ENCODE data around the gene BEND2. TPM values are rescaled to one million over a fixed set of nuclear protein-coding genes. Genes with fewer than 3 reads are reported as not detected.
A peak's percentile ranks its signal among the peaks of the same experiment; 100 is the strongest.

BEND2 gene
- total and polyA plus RNA-seq, 2 of the 13 experiments (the other 11 are each of a cell fraction or from before 2014, with no cell fraction given): not detected

DNA sequence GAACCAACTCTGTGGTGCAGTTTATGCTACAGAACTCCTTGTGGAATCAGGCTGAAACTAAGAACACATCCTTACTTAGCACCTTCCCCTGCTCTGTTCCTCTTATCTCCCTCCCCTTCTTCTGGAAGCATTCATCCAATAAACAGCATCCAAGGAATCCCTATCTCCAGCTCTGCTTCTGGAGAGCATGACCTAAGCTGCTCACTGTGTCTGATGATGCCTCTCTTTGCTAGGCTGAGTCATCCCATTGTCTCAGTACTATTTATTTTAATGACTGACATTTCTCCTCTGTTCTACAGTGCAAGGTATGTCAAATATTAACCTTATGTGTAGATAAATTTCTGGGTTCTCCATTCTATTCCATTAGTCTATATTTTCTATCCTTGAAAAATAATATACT, 71.2 kb downstream of the BEND2 start:
- Histone ChIP-seq H3K27ac (ENCODE audit: extremely low read length, insufficient read depth, low read length) (no peak overlapping the region), H3K27me3 (ENCODE audit: control insufficient read depth in 1 of 2, insufficient read depth in 2 of 2, low read length in 2 of 2) (no peaks in the 10 kb centered on the region), H4K20me1 (ENCODE audit: insufficient read depth, low read length) (no peaks in the 10 kb centered on the region), H3K9me3 (ENCODE audit: low read length) (no peaks in the 10 kb centered on the region), H3K9ac (ENCODE audit: insufficient read depth, low read depth, low read length) (no peak overlapping the region), H3K4me1 (ENCODE audit: insufficient read depth, low read length) (no peaks in the 10 kb centered on the region), H3K36me3 (replicated peaks in 1 of 2; ENCODE audit: control insufficient read depth in 1 of 2, insufficient read depth in 2 of 2, low read length in 2 of 2) (no peaks in the 10 kb centered on the region), H3K4me2 (ENCODE audit: low read depth, low read length) (no peak overlapping the region), H3K4me3 (replicated peaks in 1 of 3; ENCODE audit: insufficient read depth in 1 of 3, low read depth in 2 of 3, low read length in 3 of 3) (no peak overlapping the region), H2AFZ (ENCODE audit: low read length) (no peak overlapping the region), H3K79me2 (ENCODE audit: insufficient read depth, low read length) (no peaks in the 10 kb centered on the region)
- in situ Hi-C loops (cut with HindIII; ENCODE audit: extremely low pct_ligation_motif_present, low pct_unique_long_range_greater_than_20kb): no loop called here
- FAIRE-seq: no peak
- ChIA-PET POLR2A (no interaction called here), CTCF (ENCODE audit: low intra/inter-chr PET ratio, low total read pairs) (no interaction called here)
- ATAC-seq: no peak; the same call in 2 of the 3 replicates
- DNase-seq (ENCODE audit: low spot score): peak; percentile 3
- intact Hi-C loops (cut with micrococcal nuclease; ENCODE audit: unreplicated experiment): no loop called here
- TF ChIP-seq ZNF34 (CRISPR knock-in tag; IDR thresholded peaks at IDR 0.05; ENCODE audit: borderline replicate concordance) (no peak), ZNF460 (CRISPR knock-in tag; IDR thresholded peaks at IDR 0.05; ENCODE audit: borderline replicate concordance) (no peak), RFX3 (CRISPR knock-in tag; IDR thresholded peaks at IDR 0.05) (no peak), KDM3A (CRISPR knock-in tag; IDR thresholded peaks at IDR 0.05; ENCODE audit: low read depth) (no peak), RARG (CRISPR knock-in tag; IDR thresholded peaks at IDR 0.05; ENCODE audit: low read depth) (no peak), SOX6 (IDR thresholded peaks at IDR 0.05) (no peak), SOX6 (CRISPR knock-in tag; IDR thresholded peaks at IDR 0.05) (no peak)
- TF ChIP-seq, protein P1, sequence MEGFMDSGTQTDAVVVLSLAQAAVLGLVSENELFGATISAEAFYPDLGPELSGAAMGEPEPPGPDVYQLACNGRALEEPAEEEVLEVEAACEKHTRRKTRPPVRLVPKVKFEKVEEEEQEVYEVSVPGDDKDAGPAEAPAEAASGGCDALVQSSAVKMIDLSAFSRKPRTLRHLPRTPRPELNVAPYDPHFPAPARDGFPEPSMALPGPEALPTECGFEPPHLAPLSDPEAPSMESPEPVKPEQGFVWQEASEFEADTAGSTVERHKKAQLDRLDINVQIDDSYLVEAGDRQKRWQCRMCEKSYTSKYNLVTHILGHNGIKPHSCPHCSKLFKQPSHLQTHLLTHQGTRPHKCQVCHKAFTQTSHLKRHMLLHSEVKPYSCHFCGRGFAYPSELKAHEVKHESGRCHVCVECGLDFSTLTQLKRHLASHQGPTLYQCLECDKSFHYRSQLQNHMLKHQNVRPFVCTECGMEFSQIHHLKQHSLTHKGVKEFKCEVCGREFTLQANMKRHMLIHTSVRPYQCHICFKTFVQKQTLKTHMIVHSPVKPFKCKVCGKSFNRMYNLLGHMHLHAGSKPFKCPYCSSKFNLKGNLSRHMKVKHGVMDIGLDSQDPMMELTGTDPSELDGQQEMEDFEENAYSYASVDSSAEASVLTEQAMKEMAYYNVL (CRISPR knock-in tag; IDR thresholded peaks at IDR 0.05; ENCODE audit: borderline replicate concordance): no peak
- TF ChIP-seq, protein P2, sequence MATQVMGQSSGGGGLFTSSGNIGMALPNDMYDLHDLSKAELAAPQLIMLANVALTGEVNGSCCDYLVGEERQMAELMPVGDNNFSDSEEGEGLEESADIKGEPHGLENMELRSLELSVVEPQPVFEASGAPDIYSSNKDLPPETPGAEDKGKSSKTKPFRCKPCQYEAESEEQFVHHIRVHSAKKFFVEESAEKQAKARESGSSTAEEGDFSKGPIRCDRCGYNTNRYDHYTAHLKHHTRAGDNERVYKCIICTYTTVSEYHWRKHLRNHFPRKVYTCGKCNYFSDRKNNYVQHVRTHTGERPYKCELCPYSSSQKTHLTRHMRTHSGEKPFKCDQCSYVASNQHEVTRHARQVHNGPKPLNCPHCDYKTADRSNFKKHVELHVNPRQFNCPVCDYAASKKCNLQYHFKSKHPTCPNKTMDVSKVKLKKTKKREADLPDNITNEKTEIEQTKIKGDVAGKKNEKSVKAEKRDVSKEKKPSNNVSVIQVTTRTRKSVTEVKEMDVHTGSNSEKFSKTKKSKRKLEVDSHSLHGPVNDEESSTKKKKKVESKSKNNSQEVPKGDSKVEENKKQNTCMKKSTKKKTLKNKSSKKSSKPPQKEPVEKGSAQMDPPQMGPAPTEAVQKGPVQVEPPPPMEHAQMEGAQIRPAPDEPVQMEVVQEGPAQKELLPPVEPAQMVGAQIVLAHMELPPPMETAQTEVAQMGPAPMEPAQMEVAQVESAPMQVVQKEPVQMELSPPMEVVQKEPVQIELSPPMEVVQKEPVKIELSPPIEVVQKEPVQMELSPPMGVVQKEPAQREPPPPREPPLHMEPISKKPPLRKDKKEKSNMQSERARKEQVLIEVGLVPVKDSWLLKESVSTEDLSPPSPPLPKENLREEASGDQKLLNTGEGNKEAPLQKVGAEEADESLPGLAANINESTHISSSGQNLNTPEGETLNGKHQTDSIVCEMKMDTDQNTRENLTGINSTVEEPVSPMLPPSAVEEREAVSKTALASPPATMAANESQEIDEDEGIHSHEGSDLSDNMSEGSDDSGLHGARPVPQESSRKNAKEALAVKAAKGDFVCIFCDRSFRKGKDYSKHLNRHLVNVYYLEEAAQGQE (IDR thresholded peaks at IDR 0.05; ENCODE audit: borderline replicate concordance in 1 of 2, low read depth in 1 of 2, low read length in 2 of 2): no peak
- no TSS peak for BruUV-seq (replicated peaks)
